COR-L47 (cell line): ENCODE data around the gene LCN10.
"Not testable (repeated sequence)": the region's sequence is repeated elsewhere in the genome, so short reads cannot be mapped to it uniquely, and the experiment has no call there.

ENCODE experiments used
- DNase-seq: peaks from one replicate; lab custom pipeline; 2025; lab: John Stamatoyannopoulos, UW

The LCN10 gene

DNA sequence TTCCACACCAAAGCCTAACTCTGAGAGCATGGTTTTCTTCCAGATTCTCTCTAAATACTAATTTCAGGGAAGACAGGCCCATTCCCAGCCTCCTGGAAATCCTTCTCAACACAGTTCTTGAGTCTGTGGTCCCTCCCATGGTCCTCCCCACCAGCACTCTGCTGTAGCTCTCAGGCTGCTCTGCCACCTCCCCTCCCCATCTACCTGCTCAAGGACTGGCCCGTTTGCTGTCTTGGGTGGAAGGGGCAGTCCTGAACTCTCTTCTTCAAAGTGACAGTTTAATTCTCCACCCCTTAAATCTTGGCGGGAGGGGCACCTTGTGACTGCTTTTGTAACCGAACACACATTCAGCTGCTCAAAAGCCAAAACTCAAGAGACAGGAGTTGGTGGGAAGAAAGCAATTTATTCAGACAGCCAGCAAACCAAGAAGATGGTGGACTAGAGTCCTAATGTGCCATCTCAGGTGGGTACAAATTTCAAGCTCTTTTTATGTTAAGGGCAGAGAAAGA, 29.2 kb upstream of the LCN10 start:
- no peak for DNase-seq

- no peak for DNase-seq
Measured at GRCh38 chr9:136769710-136770191, 27.0 kb upstream of the LCN10 start.

GRCh38 chr9:136766410-136767120, 23.8 kb upstream of the LCN10 start:
- DNase-seq: peak; percentile 81

DNA sequence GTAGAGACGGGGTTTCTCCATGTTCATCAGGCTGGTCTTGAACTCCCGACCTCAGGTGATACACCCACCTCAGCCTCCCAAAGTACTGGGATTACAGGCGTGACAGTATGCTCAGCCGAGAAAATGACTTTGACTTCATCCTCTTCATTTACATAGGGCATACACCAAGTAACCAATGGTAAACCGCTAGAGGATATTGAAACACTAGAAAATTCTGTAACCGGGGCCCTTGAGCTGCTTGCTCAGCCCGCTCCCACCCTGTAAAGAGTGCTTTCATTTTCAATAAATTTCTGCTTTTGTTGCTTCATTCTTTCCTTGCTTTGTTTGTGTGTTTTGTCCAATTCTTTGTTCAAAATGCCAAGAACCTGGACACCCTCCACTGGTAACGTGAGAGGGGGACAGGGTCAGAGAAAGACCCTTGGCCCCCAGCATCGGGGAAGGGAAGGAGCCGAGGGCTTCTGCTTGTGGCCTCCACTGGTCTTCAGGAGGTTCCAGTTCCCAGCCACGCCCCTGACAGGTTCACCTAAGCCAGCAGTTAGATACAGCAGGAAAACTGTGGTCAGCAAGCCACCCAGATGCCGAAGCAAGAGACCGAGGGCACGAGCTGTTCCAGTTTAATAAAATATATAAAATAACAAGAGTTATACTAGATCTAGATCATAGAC, 23.1 kb upstream of the LCN10 start:
- DNase-seq: not testable (repeated sequence)

GRCh38 chr9:136765041-136765440, 22.3 kb upstream of the LCN10 start:
- DNase-seq: no peak

GRCh38 chr9:136764301-136764891, 21.7 kb upstream of the LCN10 start, which contains the start of gene LCN15:
TSS of gene LCN15 (minus strand) at chr9:136764518. CDS start at chr9:136764488, 30 bp downstream.
- peak; percentile 83 for DNase-seq

DNA sequence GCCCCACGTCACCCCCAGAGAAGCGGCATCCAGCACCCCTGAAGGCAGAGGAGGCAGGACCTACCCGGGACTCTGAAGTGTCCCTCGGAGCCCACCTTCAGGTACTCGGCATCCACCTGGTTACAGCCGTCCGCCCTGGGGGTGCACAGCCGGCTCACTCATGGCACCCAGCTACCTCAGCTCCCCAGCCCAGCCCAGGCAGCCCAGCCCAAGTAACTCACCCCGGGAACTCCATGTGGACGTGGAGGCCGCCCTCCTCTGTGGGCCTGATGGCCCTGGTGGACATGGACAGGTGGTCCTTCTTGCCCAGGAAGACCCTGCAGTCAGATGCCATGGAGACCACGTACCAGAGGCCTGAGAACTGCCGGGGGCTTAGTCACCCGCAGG, 20.9 kb upstream of the LCN10 start:
- DNase-seq: no peak

- no peak for DNase-seq
Measured at GRCh38 chr9:136762915-136763648, 20.3 kb upstream of the LCN10 start.

- no peak for DNase-seq
Measured at GRCh38 chr9:136762221-136762691, 19.5 kb upstream of the LCN10 start.

DNA sequence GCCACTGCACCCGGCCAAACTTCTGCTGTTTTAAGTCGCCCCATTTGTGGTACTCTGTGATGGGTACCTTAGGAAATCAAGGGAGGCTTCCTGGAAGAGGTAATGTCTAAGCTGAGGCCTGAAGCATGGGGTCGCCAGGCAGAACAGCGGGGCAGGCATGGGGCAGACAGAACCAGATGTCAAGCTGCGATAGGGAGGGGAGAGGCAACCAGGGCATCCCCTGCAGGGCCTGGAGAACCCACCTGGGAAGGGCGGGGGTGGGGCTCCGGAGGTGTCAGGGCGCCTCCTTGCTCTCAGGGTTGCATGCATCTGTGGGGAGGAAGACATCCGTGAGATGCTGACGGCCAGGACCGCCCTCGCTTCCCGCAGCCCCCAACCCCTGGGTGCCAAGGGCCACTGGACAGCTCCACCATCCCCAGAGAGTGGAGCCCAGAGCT, 18.8 kb upstream of the LCN10 start:
- no peak for DNase-seq

GRCh38 chr9:136760834-136761544, 18.2 kb upstream of the LCN10 start:
- DNase-seq: peak; percentile 52

GRCh38 chr9:136760424-136760823, 17.7 kb upstream of the LCN10 start:
- DNase-seq: no peak

DNA sequence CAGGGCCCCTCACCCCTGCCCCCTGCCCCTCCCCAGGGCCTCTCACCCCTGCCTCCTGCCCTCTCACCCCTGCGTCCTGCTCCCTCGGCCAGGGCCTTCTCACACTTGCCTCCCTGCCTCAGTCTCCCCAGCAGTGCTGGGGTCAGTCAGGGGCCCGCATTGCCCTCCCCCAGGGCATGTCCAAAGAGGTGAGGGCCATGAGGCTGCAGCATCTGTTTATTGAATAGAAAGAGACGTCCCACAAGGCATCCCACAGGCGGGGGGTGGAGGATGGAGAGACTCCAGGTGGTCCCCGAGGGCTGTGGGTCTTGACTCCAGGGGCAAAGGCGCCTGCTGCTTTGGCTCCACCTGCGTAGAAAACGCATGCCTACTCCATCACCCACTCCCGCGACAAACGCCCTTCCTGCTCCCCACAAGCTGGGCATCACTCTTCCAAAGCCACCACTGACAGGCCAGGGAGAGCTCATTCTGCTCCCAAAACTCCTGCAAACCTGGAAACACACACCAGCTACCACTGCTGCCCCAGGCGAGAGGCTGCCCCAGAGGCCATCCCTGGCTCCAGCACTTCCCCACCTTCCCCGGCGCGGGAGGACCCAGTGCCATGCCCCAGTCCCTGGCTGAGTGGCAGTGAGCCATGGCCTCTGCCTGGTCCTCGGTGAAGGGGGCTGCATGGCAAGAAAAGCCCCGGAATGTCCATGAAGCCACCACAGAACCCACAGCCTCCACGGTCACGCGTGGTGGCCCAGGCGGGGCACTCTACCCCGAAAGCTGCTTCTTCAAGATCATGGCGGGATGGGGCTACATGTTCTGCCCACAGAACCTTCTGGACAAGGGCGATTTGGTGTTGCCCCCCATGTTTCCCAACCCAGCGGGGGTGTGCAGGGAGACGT, 16.9 kb upstream of the LCN10 start:
- DNase-seq: no peak

DNA sequence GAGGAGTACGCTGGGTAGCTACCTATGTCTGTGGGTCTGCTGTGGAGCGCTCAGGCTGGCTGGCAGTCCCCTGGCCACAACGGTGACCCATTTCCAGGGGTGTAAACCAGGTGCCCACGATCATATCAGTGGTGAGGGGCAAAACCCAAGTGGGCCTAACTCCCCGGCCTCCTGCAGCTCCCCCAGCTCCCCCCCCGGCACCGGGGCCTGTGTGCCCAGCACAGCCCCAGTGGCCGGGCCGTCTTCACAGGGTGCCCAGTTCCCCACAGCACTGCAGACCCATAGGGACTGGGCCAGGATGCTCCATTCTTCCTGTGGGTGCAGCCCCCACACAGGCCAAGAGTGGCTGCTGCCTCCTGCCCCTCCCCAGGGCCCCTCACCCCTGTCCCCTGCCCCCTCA, 16.3 kb upstream of the LCN10 start:
- DNase-seq: no peak

- DNase-seq: no peak
Measured at GRCh38 chr9:136757751-136758140, 15.0 kb upstream of the LCN10 start.

DNA sequence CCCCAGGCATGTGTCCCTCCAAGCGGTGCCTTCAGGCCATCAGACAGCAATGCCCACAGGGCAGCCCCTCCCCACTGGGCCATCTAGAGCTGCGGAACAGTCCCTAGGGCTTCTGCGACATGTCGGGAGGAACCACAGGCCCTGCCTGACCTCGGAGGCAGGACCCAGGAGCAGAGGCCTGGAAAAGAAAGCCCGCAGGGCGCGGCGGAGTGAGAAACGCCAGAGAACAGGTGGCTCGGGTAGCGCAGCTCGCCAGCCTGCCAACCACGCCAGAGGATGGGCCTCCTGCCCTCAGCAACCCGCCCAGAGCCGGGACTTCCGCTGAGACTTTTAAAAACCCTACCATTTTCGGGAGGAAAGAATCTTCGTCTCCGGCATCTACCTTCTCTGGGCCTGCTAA, 14.6 kb upstream of the LCN10 start:
- no peak for DNase-seq

- no peak for DNase-seq
Measured at GRCh38 chr9:136756836-136757235, 14.1 kb upstream of the LCN10 start.

GRCh38 chr9:136756134-136756438, 13.3 kb upstream of the LCN10 start:
- no peak for DNase-seq

- not testable (repeated sequence) for DNase-seq
Measured at GRCh38 chr9:136755302-136756133, 12.8 kb upstream of the LCN10 start.
